GM12878 (cell line): ENCODE results near the gene MCFD2. TPM values are rescaled to one million over a fixed set of nuclear protein-coding genes. Genes with fewer than 3 reads are reported as not detected.
A peak's percentile ranks its signal among the peaks of the same experiment; 100 is the strongest.

Source experiments
- BHLHE40 ChIP-seq, 2 experiments: fragments of 450-650 bp in 1 of 2; IDR thresholded peaks; 2 replicates each; pipeline ENCODE4 v1.6.1; 2011 to 2017; ENCODE audit warnings: low read depth in 2 of 2, borderline replicate concordance in 1 of 2, improper control_type of control experiment in 1 of 2, low read length in 1 of 2, mild to moderate bottlenecking in 1 of 2
- CBX3 ChIP-seq: fragments of 200-600 bp; sonication (generic); IDR thresholded peaks from 2 replicates; pipeline ENCODE4 v1.6.1; 2016; ENCODE audit warnings: low read depth, borderline replicate concordance
- DPF2 ChIP-seq: fragments of 450-650 bp; IDR thresholded peaks from 2 replicates; pipeline ENCODE4 v1.6.1; 2017; ENCODE audit warnings: mild to moderate bottlenecking
- EGR1 ChIP-seq, 2 experiments: IDR thresholded peaks; 1 replicate in 1 of 2; 2 replicates in 1 of 2; pipeline ENCODE4 v1.6.1; 2011 to 2012; ENCODE audit warnings: low read depth in 2 of 2, low read length in 2 of 2, borderline replicate concordance in 1 of 2, mild to moderate bottlenecking in 1 of 2, moderate library complexity in 1 of 2
- FOXM1 ChIP-seq: IDR thresholded peaks from 2 replicates; pipeline ENCODE4 v1.6.1; 2012; ENCODE audit warnings: low read depth, mild to moderate bottlenecking, inconsistent platforms, low read length, moderate library complexity
- HDAC6 ChIP-seq: fragments of 200-600 bp; sonication (generic); IDR thresholded peaks from one replicate; pipeline ENCODE4 v1.8.0; 2017; ENCODE audit warnings: antibody characterized with exemption; ENCODE audit not compliant: unreplicated experiment
- IKZF1 ChIP-seq: fragments of 450-650 bp; conservative IDR thresholded peaks from 2 replicates; pipeline ENCODE4 v1.6.1; 2017; ENCODE audit warnings: antibody characterized with exemption, mild to moderate bottlenecking
- IKZF2 ChIP-seq, 2 experiments: fragments of 450-650 bp; IDR thresholded peaks; 2 replicates each; pipeline ENCODE4 v1.6.1; 2017; ENCODE audit warnings: mild to moderate bottlenecking in 2 of 2, moderate library complexity in 2 of 2
- JUND ChIP-seq: IDR thresholded peaks from 2 replicates; pipeline ENCODE4 v1.6.1; 2012; ENCODE audit warnings: low read depth, mild to moderate bottlenecking, low read length, improper control_type of control experiment, moderate library complexity
- MEF2B ChIP-seq: fragments of 450-650 bp; IDR thresholded peaks from 2 replicates; pipeline ENCODE4 v1.6.1; 2018; ENCODE audit warnings: mild to moderate bottlenecking, moderate library complexity; ENCODE audit not compliant: partially characterized antibody, poor library complexity, severe bottlenecking
- MTA2 ChIP-seq: fragments of 450-650 bp; IDR thresholded peaks from 2 replicates; pipeline ENCODE4 v1.6.1; 2016; ENCODE audit warnings: low read depth, mild to moderate bottlenecking, moderate library complexity
- POU2F2 ChIP-seq: IDR thresholded peaks from 3 replicates; pipeline ENCODE4 v1.6.1; 2011; ENCODE audit warnings: low read depth, mild to moderate bottlenecking, low read length, borderline replicate concordance
- RCOR1 ChIP-seq: conservative IDR thresholded peaks from 2 replicates; pipeline ENCODE4 v1.6.1; 2012; ENCODE audit warnings: low read depth, low read length, improper control_type of control experiment
- RUNX3 ChIP-seq: IDR thresholded peaks from 2 replicates; pipeline ENCODE4 v1.6.1; 2012; ENCODE audit warnings: low read length, inconsistent platforms
- TCF3 ChIP-seq: IDR thresholded peaks from 2 replicates; pipeline ENCODE4 v1.6.1; 2012; ENCODE audit warnings: low read depth, mild to moderate bottlenecking, low read length, borderline replicate concordance; ENCODE audit not compliant: insufficient read depth
- WRNIP1 ChIP-seq: IDR thresholded peaks from 2 replicates; pipeline ENCODE4 v1.6.1; 2011; ENCODE audit warnings: low read depth, low read length, improper control_type of control experiment, borderline replicate concordance
- polyA plus RNA-seq, 11 experiments: library from polyadenylated mRNA; depleted of rRNA in 4 of 11; unstranded in 6 of 11; stranded (reverse) in 5 of 11; fragments of >200 nt; fragmentation: Nextera tagmentation in 4 of 11; fragmentation: Illumina TruSeq in 1 of 11; extraction: Ambion mirVana in 4 of 11; extraction: Trizol in 1 of 11; gene quantifications; 1 replicate in 1 of 11; 2 replicates in 10 of 11; pipeline versions ENCODE4 v1.2.1 to v1.2.3, GENCODE V29; 2011 to 2016; ENCODE audit warnings: inconsistent platforms in 2 of 11, missing spikeins in 2 of 11, low read depth in 1 of 11
- total RNA-seq, 4 experiments: library from RNA; depleted of rRNA in 3 of 4; stranded (reverse); fragments of >200 nt in 3 of 4; fragmentation: Illumina TruSeq in 1 of 4; extraction: Trizol in 1 of 4; gene quantifications; 2 replicates each; pipeline versions ENCODE4 v1.2.1 to v1.2.3, GENCODE V29; 2013 to 2021
- TF ChIP-seq, protein P1 (sequence below): IDR thresholded peaks from 2 replicates; pipeline ENCODE4 v1.6.1; 2012; ENCODE audit warnings: low read depth, low read length, improper control_type of control experiment
- TF ChIP-seq, protein P2 (sequence below): fragments of 450-650 bp; IDR thresholded peaks from 2 replicates; pipeline ENCODE4 v1.6.1; 2017; ENCODE audit warnings: low read depth, mild to moderate bottlenecking, moderate library complexity
- TF ChIP-seq, protein P3 (sequence below), 3 experiments: IDR thresholded peaks in 2 of 3; conservative IDR thresholded peaks in 1 of 3; 2 replicates each; pipeline ENCODE4 v1.5.1; 2011; ENCODE audit warnings: low read depth in 3 of 3, low read length in 3 of 3, mild to moderate bottlenecking in 3 of 3, control low read depth in 2 of 3, moderate library complexity in 2 of 3, inconsistent platforms in 1 of 3, mixed read lengths in 1 of 3; ENCODE audit not compliant: control insufficient read depth in 2 of 3, insufficient read depth in 1 of 3; ENCODE audit errors: extremely low read depth in 1 of 3
- TF ChIP-seq, protein P4 (sequence below): IDR thresholded peaks from 2 replicates; pipeline ENCODE4 v1.6.1; 2012; ENCODE audit warnings: low read depth, low read length, improper control_type of control experiment

Gene MCFD2
- total and polyA plus RNA-seq, 10 of the 15 experiments (the other 5 are each of a cell fraction or from before 2014, with no cell fraction given): 35.0 to 57.3 (median 40.3) TPM

DNA sequence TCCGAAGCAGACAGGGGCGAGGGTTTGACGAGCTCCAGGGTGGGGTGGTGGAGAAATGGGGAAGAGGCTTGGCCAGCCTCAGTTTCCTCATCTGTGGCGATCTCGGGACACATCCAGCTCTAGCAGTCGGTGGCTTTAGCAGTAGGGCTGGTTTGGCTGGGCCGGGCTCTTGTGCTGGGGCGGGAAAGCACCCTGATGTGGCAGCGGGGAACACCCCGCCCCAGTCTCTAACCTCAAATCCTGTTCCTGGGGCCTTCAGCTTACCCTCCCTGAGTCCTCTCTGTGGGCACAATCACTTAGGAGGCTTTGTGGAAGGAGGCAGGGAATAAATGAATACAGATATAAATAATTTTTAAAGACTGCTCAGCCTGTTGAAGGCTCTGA is 26.5 kb upstream of the MCFD2 start (continued):
- TF ChIP-seq, protein P1, sequence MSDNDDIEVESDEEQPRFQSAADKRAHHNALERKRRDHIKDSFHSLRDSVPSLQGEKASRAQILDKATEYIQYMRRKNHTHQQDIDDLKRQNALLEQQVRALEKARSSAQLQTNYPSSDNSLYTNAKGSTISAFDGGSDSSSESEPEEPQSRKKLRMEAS: no peak
- peak; percentile 86 for TF ChIP-seq RUNX3
- TF ChIP-seq RCOR1: no peak
- no peak for TF ChIP-seq WRNIP1
- TF ChIP-seq, protein P2, sequence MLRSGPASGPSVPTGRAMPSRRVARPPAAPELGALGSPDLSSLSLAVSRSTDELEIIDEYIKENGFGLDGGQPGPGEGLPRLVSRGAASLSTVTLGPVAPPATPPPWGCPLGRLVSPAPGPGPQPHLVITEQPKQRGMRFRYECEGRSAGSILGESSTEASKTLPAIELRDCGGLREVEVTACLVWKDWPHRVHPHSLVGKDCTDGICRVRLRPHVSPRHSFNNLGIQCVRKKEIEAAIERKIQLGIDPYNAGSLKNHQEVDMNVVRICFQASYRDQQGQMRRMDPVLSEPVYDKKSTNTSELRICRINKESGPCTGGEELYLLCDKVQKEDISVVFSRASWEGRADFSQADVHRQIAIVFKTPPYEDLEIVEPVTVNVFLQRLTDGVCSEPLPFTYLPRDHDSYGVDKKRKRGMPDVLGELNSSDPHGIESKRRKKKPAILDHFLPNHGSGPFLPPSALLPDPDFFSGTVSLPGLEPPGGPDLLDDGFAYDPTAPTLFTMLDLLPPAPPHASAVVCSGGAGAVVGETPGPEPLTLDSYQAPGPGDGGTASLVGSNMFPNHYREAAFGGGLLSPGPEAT: 0 out of 2 replicates have a peak, but pooled peaks have one; percentile 64
- peak; percentile 51 to 60; a peak in 3 of 4 replicates for TF ChIP-seq IKZF2 (IDR thresholded peaks at IDR 0.05)
- TF ChIP-seq DPF2: 0 out of 2 replicates have a peak, but pooled peaks have one; percentile 15
- TF ChIP-seq, protein P3, sequence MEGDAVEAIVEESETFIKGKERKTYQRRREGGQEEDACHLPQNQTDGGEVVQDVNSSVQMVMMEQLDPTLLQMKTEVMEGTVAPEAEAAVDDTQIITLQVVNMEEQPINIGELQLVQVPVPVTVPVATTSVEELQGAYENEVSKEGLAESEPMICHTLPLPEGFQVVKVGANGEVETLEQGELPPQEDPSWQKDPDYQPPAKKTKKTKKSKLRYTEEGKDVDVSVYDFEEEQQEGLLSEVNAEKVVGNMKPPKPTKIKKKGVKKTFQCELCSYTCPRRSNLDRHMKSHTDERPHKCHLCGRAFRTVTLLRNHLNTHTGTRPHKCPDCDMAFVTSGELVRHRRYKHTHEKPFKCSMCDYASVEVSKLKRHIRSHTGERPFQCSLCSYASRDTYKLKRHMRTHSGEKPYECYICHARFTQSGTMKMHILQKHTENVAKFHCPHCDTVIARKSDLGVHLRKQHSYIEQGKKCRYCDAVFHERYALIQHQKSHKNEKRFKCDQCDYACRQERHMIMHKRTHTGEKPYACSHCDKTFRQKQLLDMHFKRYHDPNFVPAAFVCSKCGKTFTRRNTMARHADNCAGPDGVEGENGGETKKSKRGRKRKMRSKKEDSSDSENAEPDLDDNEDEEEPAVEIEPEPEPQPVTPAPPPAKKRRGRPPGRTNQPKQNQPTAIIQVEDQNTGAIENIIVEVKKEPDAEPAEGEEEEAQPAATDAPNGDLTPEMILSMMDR (IDR thresholded peaks at IDR 0.05 in 2 of 3, conservative IDR thresholded peaks at IDR 0.05 in 1 of 3; ENCODE audit: control insufficient read depth in 2 of 3, extremely low read depth in 1 of 3, insufficient read depth in 1 of 3, low read depth in 3 of 3, low read length in 3 of 3): no peak
- no peak for TF ChIP-seq MEF2B
- 0 out of 3 replicates have a peak, but pooled peaks have one; percentile 39 for TF ChIP-seq POU2F2
- TF ChIP-seq FOXM1: 0 out of 2 replicates have a peak, but pooled peaks have one; percentile 23
- no peak for TF ChIP-seq JUND
- peak; percentile 46 for TF ChIP-seq IKZF1
- no peak for TF ChIP-seq HDAC6
- TF ChIP-seq BHLHE40 (IDR thresholded peaks at IDR 0.05; ENCODE audit: borderline replicate concordance in 1 of 2, low read depth in 2 of 2, low read length in 1 of 2): no peak
- no peak for TF ChIP-seq CBX3
- no peak for TF ChIP-seq MTA2
- TF ChIP-seq, protein P4, sequence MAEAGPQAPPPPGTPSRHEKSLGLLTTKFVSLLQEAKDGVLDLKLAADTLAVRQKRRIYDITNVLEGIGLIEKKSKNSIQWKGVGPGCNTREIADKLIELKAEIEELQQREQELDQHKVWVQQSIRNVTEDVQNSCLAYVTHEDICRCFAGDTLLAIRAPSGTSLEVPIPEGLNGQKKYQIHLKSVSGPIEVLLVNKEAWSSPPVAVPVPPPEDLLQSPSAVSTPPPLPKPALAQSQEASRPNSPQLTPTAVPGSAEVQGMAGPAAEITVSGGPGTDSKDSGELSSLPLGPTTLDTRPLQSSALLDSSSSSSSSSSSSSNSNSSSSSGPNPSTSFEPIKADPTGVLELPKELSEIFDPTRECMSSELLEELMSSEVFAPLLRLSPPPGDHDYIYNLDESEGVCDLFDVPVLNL: no peak
- 0 out of 3 replicates have a peak, but pooled peaks of 1 of the 2 experiments have one; percentile 5 for TF ChIP-seq EGR1 (IDR thresholded peaks at IDR 0.05; ENCODE audit: borderline replicate concordance in 1 of 2, low read depth in 2 of 2, low read length in 2 of 2)
- TF ChIP-seq TCF3: no peak
